HepG2 (cell line): Measurements from ENCODE around the gene DDC. TPM values are rescaled to one million over a fixed set of nuclear protein-coding genes. Genes with fewer than 3 reads are reported as not detected.

ENCODE experiments used
- ARID2 ChIP-seq: sonication (generic); formaldehyde crosslinking; IDR thresholded peaks from 2 replicates; pipeline ENCODE4 v1.8.1; 2022; ENCODE audit warnings: mild to moderate bottlenecking, missing genetic modification reagents, borderline replicate concordance
- CC2D1A ChIP-seq: sonication (generic); formaldehyde crosslinking; IDR thresholded peaks from 2 replicates; pipeline ENCODE4 v1.8.1; 2023; ENCODE audit warnings: mild to moderate bottlenecking, missing genetic modification reagents
- FUBP1 ChIP-seq: sonication (generic); formaldehyde crosslinking; IDR thresholded peaks from 2 replicates; pipeline ENCODE4 v1.5.1; 2020; ENCODE audit warnings: missing genetic modification reagents, mild to moderate bottlenecking, borderline replicate concordance
- GMEB2 ChIP-seq: IDR thresholded peaks from 2 replicates; pipeline ENCODE4 v1.6.1; 2016; ENCODE audit warnings: missing biosample characterization, missing genetic modification reagents, low read depth
- HNRNPL ChIP-seq: fragments of 200-400 bp; formaldehyde crosslinking; IDR thresholded peaks from 2 replicates; pipeline ENCODE4 v1.6.1; 2017; ENCODE audit warnings: mild to moderate bottlenecking, low read depth, low read length
- KAT8 ChIP-seq: IDR thresholded peaks from 2 replicates; pipeline ENCODE4 v1.6.1; 2016; ENCODE audit warnings: missing genetic modification reagents, missing compliant biosample characterization
- KMT2A ChIP-seq: sonication (generic); formaldehyde crosslinking; IDR thresholded peaks from 2 replicates; pipeline ENCODE4 v1.4.0; 2020; ENCODE audit warnings: missing genetic modification reagents
- MAFF ChIP-seq: IDR thresholded peaks from 2 replicates; pipeline ENCODE4 v1.6.1; 2011; ENCODE audit warnings: low read depth, low read length, improper control_type of control experiment
- MAX ChIP-seq: IDR thresholded peaks from 2 replicates; pipeline ENCODE4 v1.6.1; 2012; ENCODE audit warnings: inconsistent platforms
- NFE2 ChIP-seq: sonication (generic); formaldehyde crosslinking; IDR thresholded peaks from 2 replicates; pipeline ENCODE4 v1.4.0; 2020; ENCODE audit warnings: missing genetic modification reagents
- NRL ChIP-seq: sonication (generic); formaldehyde crosslinking; IDR thresholded peaks from 2 replicates; pipeline ENCODE4 v1.5.0; 2020; ENCODE audit warnings: missing genetic modification reagents, mild to moderate bottlenecking, moderate library complexity, borderline replicate concordance
- PLSCR1 ChIP-seq: sonication (generic); formaldehyde crosslinking; IDR thresholded peaks from 2 replicates; pipeline ENCODE4 v1.5.0; 2020; ENCODE audit warnings: missing genetic modification reagents, mild to moderate bottlenecking, borderline replicate concordance
- RBAK ChIP-seq: sonication (generic); formaldehyde crosslinking; IDR thresholded peaks from 2 replicates; pipeline ENCODE4 v1.5.1; 2020; ENCODE audit warnings: mild to moderate bottlenecking, missing genetic modification reagents
- REL ChIP-seq: sonication (generic); formaldehyde crosslinking; conservative IDR thresholded peaks from 2 replicates; pipeline ENCODE4 v1.8.0; 2022; ENCODE audit warnings: mild to moderate bottlenecking, missing genetic modification reagents, moderate library complexity
- SMYD3 ChIP-seq: sonication (generic); formaldehyde crosslinking; IDR thresholded peaks from 2 replicates; pipeline ENCODE4 v1.8.1; 2023; ENCODE audit warnings: mild to moderate bottlenecking, missing genetic modification reagents
- SOX13 ChIP-seq, 3 experiments: fragments of 450-650 bp in 1 of 3; sonication (generic) in 1 of 3; formaldehyde crosslinking in 1 of 3; IDR thresholded peaks in 2 of 3; conservative IDR thresholded peaks in 1 of 3; 2 replicates each; pipeline versions ENCODE4 v1.5.0 to v1.6.1; 2016 to 2020; ENCODE audit warnings: antibody characterized with exemption in 1 of 3, mild to moderate bottlenecking in 1 of 3, missing compliant biosample characterization in 1 of 3, missing genetic modification reagents in 1 of 3, moderate library complexity in 1 of 3
- ZBTB25 ChIP-seq: IDR thresholded peaks from 2 replicates; pipeline ENCODE4 v1.6.1; 2018; ENCODE audit warnings: missing genetic modification reagents
- ZNF224 ChIP-seq: sonication (generic); formaldehyde crosslinking; IDR thresholded peaks from 2 replicates; pipeline ENCODE4 v1.5.0; 2020; ENCODE audit warnings: mild to moderate bottlenecking, missing genetic modification reagents
- ZNF292 ChIP-seq: sonication (generic); formaldehyde crosslinking; IDR thresholded peaks from 2 replicates; pipeline ENCODE4 v1.8.1; 2022; ENCODE audit warnings: mild to moderate bottlenecking, low read depth, missing genetic modification reagents, borderline replicate concordance
- ZNF468 ChIP-seq: sonication (generic); formaldehyde crosslinking; IDR thresholded peaks from 2 replicates; pipeline ENCODE4 v1.8.0; 2022; ENCODE audit warnings: mild to moderate bottlenecking, moderate library complexity, missing genetic modification reagents
- ZNF777 ChIP-seq: sonication (generic); formaldehyde crosslinking; IDR thresholded peaks from 2 replicates; pipeline ENCODE4 v1.4.0; 2020; ENCODE audit warnings: missing genetic modification reagents
- ZZZ3 ChIP-seq: sonication (generic); formaldehyde crosslinking; IDR thresholded peaks from 2 replicates; pipeline ENCODE4 v1.4.0; 2020; ENCODE audit warnings: missing genetic modification reagents, mild to moderate bottlenecking, borderline replicate concordance
- polyA plus RNA-seq, 8 experiments: library from polyadenylated mRNA; depleted of rRNA in 3 of 8; stranded (reverse) in 7 of 8; unstranded in 1 of 8; fragments of >200 nt; fragmentation: Illumina TruSeq in 4 of 8; extraction: Trizol in 4 of 8; gene quantifications; 2 replicates each; pipeline versions ENCODE4 v1.2.1 to v1.2.3, GENCODE V29; 2011 to 2016; ENCODE audit warnings: low read depth in 4 of 8, missing spikeins in 1 of 8, mixed read lengths in 1 of 8; ENCODE audit not compliant: insufficient read depth in 1 of 8
- total RNA-seq, 5 experiments: library from RNA; depleted of rRNA; stranded (reverse); fragments of >200 nt; fragmentation: Illumina TruSeq; extraction: Trizol; gene quantifications; 2 replicates each; pipeline ENCODE4 v1.2.3, GENCODE V29; 2016; ENCODE audit warnings: low read depth in 1 of 5

The DDC gene
- total and polyA plus RNA-seq, 2 of the 13 experiments (the other 11 are each of a cell fraction or from before 2014, with no cell fraction given) = 11.7 to 93.3 TPM

GRCh38 chr7:50449881-50450589 lies 115.2 kb downstream of the DDC start, which contains the start of gene FIGNL1 (continued):
- no peak for TF ChIP-seq FUBP1 (CRISPR knock-in tag)
- TF ChIP-seq ZZZ3 (CRISPR knock-in tag) = peak; percentile 96; the same call in 1 of the 2 replicates
- no peak for TF ChIP-seq CC2D1A (CRISPR knock-in tag)
- TF ChIP-seq ARID2 (CRISPR knock-in tag) = 0 out of 2 replicates have a peak, but pooled peaks have one; percentile 36
- peak; percentile 33; the same call in 1 of the 2 replicates for TF ChIP-seq ZNF292 (CRISPR knock-in tag)
- TF ChIP-seq SMYD3 (CRISPR knock-in tag) = no peak
- TF ChIP-seq NFE2 (CRISPR knock-in tag) = no peak
- no peak for TF ChIP-seq MAFF
- TF ChIP-seq RBAK (CRISPR knock-in tag) = no peak
- no peak for TF ChIP-seq REL (CRISPR knock-in tag)
- TF ChIP-seq GMEB2 = peak; percentile 100
- TF ChIP-seq PLSCR1 = no peak
- TF ChIP-seq HNRNPL = no peak
- no peak for TF ChIP-seq SOX13 (IDR thresholded peaks at IDR 0.05)
- TF ChIP-seq SOX13 (CRISPR knock-in tag; conservative IDR thresholded peaks at IDR 0.05 in 1 of 2, IDR thresholded peaks at IDR 0.05 in 1 of 2) = peak in 1 of 2 experiments; percentile 37; a peak in 1 of 4 replicates
- TF ChIP-seq MAX = peak; percentile 95
- TF ChIP-seq ZNF777 = peak; percentile 43; the same call in 1 of the 2 replicates
- TF ChIP-seq NRL (CRISPR knock-in tag) = peak; percentile 89; the same call in 1 of the 2 replicates
- no peak for TF ChIP-seq ZNF224 (CRISPR knock-in tag)
- TF ChIP-seq KAT8 (CRISPR knock-in tag) = peak; percentile 94
- peak; percentile 85 for TF ChIP-seq KMT2A (CRISPR knock-in tag)
- no peak for TF ChIP-seq ZNF468 (CRISPR knock-in tag)
- TF ChIP-seq ZBTB25 = 0 out of 2 replicates have a peak, but pooled peaks have one; percentile 37
